ENCODE measurements around the gene FXYD6. TPM values are rescaled to one million over a fixed set of nuclear protein-coding genes. Genes with fewer than 3 reads are reported as not detected.

The FXYD6 gene
- total and polyA plus RNA-seq, 9 of the 15 experiments (the other 6 are each of a cell fraction or from before 2014, with no cell fraction given) = 0.07 to 0.35 TPM; not detected in 7

DNA sequence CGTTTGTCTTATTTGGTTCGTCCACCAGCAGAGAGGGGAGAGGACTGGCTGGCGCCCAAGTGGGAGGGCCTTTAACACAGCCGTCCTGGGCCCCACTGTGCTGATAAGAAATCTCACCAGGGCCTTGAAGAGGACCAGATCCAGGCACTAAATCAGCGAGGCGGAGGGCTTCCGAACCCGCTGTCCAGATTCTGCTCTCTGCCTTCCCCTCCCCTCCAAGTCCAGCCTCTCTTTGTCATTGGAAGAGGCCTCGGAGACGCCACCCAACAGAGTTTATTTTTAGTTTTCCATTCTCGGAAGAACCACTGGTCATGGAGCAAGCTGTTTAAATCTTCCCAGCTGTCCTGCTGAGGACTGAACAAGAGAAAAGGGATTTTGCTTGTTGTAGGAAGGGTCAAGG lies 9.3 kb upstream of the FXYD6 start:
- TF ChIP-seq, protein P1, sequence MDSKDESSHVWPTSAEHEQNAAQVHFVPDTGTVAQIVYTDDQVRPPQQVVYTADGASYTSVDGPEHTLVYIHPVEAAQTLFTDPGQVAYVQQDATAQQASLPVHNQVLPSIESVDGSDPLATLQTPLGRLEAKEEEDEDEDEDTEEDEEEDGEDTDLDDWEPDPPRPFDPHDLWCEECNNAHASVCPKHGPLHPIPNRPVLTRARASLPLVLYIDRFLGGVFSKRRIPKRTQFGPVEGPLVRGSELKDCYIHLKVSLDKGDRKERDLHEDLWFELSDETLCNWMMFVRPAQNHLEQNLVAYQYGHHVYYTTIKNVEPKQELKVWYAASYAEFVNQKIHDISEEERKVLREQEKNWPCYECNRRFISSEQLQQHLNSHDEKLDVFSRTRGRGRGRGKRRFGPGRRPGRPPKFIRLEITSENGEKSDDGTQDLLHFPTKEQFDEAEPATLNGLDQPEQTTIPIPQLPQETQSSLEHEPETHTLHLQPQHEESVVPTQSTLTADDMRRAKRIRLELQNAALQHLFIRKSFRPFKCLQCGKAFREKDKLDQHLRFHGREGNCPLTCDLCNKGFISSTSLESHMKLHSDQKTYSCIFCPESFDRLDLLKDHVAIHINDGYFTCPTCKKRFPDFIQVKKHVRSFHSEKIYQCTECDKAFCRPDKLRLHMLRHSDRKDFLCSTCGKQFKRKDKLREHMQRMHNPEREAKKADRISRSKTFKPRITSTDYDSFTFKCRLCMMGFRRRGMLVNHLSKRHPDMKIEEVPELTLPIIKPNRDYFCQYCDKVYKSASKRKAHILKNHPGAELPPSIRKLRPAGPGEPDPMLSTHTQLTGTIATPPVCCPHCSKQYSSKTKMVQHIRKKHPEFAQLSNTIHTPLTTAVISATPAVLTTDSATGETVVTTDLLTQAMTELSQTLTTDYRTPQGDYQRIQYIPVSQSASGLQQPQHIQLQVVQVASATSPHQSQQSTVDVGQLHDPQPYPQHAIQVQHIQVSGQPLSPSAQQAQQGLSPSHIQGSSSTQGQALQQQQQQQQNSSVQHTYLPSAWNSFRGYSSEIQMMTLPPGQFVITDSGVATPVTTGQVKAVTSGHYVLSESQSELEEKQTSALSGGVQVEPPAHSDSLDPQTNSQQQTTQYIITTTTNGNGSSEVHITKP (IDR thresholded peaks at IDR 0.05; ENCODE audit: partially characterized antibody) = peak; percentile 84
- TF ChIP-seq PBX2 (CRISPR knock-in tag; IDR thresholded peaks at IDR 0.05; ENCODE audit: low read depth) (no peak), PBX2 (tag; conservative IDR thresholded peaks at IDR 0.05; ENCODE audit: low read depth) (peak; percentile 42; the same call in 1 of the 2 replicates), NFIC (IDR thresholded peaks at IDR 0.05) (peak; percentile 39), ZNF395 (CRISPR knock-in tag; IDR thresholded peaks at IDR 0.05) (no peak), RCOR1 (IDR thresholded peaks at IDR 0.05; ENCODE audit: borderline replicate concordance in 1 of 2, low read depth in 2 of 2, low read length in 2 of 2) (peak in 1 of 2 experiments; percentile 52; a peak in 1 of 4 replicates), MEIS2 (IDR thresholded peaks at IDR 0.05; ENCODE audit: partially characterized antibody) (peak; percentile 63)
- 3% methylated on average over 11 of the region's 11 CpGs for WGBS (ENCODE audit: insufficient coverage, low coverage, missing lambda C conversion rate)
- no peak overlapping the region; the same call in 1 of the 2 replicates for H3K4me2 ChIP-seq (ENCODE audit: insufficient read depth, low read length)
- no peaks in the 10 kb centered on the region for H3K36me3 ChIP-seq (ENCODE audit: control insufficient read depth, insufficient read depth, low read length)
- peaks cover 0 to 7% of the 10 kb centered on the region in 2 experiments; a peak in 3 of 5 replicates for H3K4me1 ChIP-seq (replicated peaks in 1 of 2; ENCODE audit: control insufficient read depth in 2 of 2, insufficient read depth in 2 of 2, low read length in 2 of 2)
- no peaks in the 10 kb centered on the region for H3K79me2 ChIP-seq (ENCODE audit: control insufficient read depth, insufficient read depth, low read length)
- POLR2A ChIA-PET = interaction anchor here (0.6 kb wide), 1 partner anchor 65 kb away, joined by 3 read pairs; no protein-coding TSS in a partner anchor
- H3K9ac ChIP-seq (ENCODE audit: insufficient read depth in 1 of 2, low read depth in 2 of 2, low read length in 2 of 2) = peak overlapping the region in 1 of 2 experiments; percentile 67; a peak in 1 of 4 replicates
- no TSS peak for BruUV-seq (replicated peaks)
- H4K20me1 ChIP-seq (replicated peaks; ENCODE audit: control insufficient read depth, insufficient read depth, low read length) = no peaks in the 10 kb centered on the region; the same call in 1 of the 2 replicates
- DNase-seq (ENCODE audit: extremely low read depth in 1 of 4, low spot score in 3 of 4) (peak in 2 of 4 experiments; percentile 21 to 37), FAIRE-seq (no peak), ATAC-seq (peak; percentile 75; the same call in 2 of the 3 replicates)
- intact Hi-C loops (cut with micrococcal nuclease) (no loop called here), in situ Hi-C loops (cut with MboI) (no loop called here)
- H3K27ac ChIP-seq (ENCODE audit: extremely low read depth, low read depth, low read length) = no peak overlapping the region
- no peak overlapping the region for H3K4me3 ChIP-seq
- CTCF ChIA-PET (ENCODE audit: low intra/inter-chr PET ratio) = no interaction called here
- no peaks in the 10 kb centered on the region for H3K9me3 ChIP-seq (replicated peaks; ENCODE audit: control insufficient read depth, insufficient read depth, low read depth, low read length)
- no peaks in the 10 kb centered on the region for H3K9me1 ChIP-seq (ENCODE audit: control insufficient read depth, insufficient read depth, low read length)
- peaks cover 36 to 63% of the 10 kb centered on the region in 2 experiments; a peak in 4 of 5 replicates for H3K27me3 ChIP-seq (ENCODE audit: control insufficient read depth in 2 of 2, insufficient read depth in 2 of 2, low read length in 2 of 2)
- no peak overlapping the region for H2AFZ ChIP-seq (ENCODE audit: low read depth, low read length)

Data from K562 (cell line).